Adrenal gland (tissue), 12 donors: ENCODE data around the gene MYCBP. TPM values are rescaled to one million over a fixed set of nuclear protein-coding genes. Genes with fewer than 3 reads are reported as not detected.

Source experiments
- DNase-seq, 7 donors: peaks; one replicate each; pipeline ENCODE4 v3.0.0-alpha.2; 2019 to 2020
- H3K27ac ChIP-seq, 5 donors: fragments of 200-600 bp; sonication (generic) in 4 of 5; 1 replicate in 3 of 5; 2 replicates in 2 of 5; pipeline versions ENCODE4 v1.5.1 to v1.8.0; 2016 to 2020; ENCODE audit warnings: mild to moderate bottlenecking in 1 of 5
- H3K27me3 ChIP-seq: fragments of 200-600 bp; 2 replicates; pipeline ENCODE4 v1.8.0; 2021
- H3K36me3 ChIP-seq, 2 donors: fragments of 200-600 bp; replicated peaks in 1 of 2; 1 replicate in 1 of 2; 2 replicates in 1 of 2; pipeline versions ENCODE4 v1.5.1 to v1.8.0; 2018 to 2022
- H3K4me1 ChIP-seq, 2 donors: fragments of 200-600 bp; replicated peaks in 1 of 2; 1 replicate in 1 of 2; 2 replicates in 1 of 2; pipeline versions ENCODE4 v1.5.1 to v1.8.0; 2018 to 2021
- H3K4me3 ChIP-seq, 4 donors: fragments of 200-600 bp; sonication (generic) in 3 of 4; one replicate each; pipeline ENCODE4 v1.5.1; 2016 to 2018
- H3K9me3 ChIP-seq, 3 donors: fragments of 200-600 bp; sonication (generic) in 1 of 3; replicated peaks in 1 of 3; 1 replicate in 2 of 3; 2 replicates in 1 of 3; pipeline versions ENCODE4 v1.5.1 to v1.8.0; 2016 to 2021
- POLR2A ChIP-seq, 2 donors: fragments of 450-650 bp; IDR thresholded peaks; one replicate each; pipeline ENCODE4 v1.6.1; 2017; ENCODE audit warnings: antibody characterized with exemption in 2 of 2, mild to moderate bottlenecking in 2 of 2, moderate library complexity in 1 of 2
- WGBS, 4 donors: extraction: QIAGEN DNeasy Blood & Tissue Kit in 2 of 4; methylation state at CpG; one replicate each; pipeline versions ENCODE4 v1.1.5 to v1.1.7; 2013 to 2017; 5-methylcytosine and 5-hydroxymethylcytosine counted together
- intact Hi-C, 2 donors: fragments of 100-400 bp; cut with DNase I; formaldehyde crosslinking; loops; one replicate each; pipeline versions ENCODE4 v1.14.1 to v1.15.0; 2022 to 2023
- polyA plus RNA-seq, 3 donors: library from polyadenylated mRNA; stranded (reverse); fragments of 200-250 nt in 2 of 3; fragments of 350-450 nt in 1 of 3; fragmentation: Illumina TruSeq in 1 of 3; extraction: RNeasy Lipid Tissue Mini Kit (QIAGEN cat#74804) in 1 of 3; gene quantifications; one replicate each; pipeline ENCODE4 v1.2.3, GENCODE V29; 2013 to 2014
- total RNA-seq, 9 donors: library from RNA; depleted of rRNA in 4 of 9; stranded (reverse); fragments of >200 nt in 4 of 9; fragments of 120-200 nt in 1 of 9; fragmentation: NEBNext Ultra II Directional in 1 of 9; extraction: Animal tissue kit (Norgen Biotek cat#: 25700) in 1 of 9; gene quantifications; one replicate each; pipeline versions ENCODE4 v1.1.0 to v1.2.4, GENCODE V29; 2013 to 2023
- TF ChIP-seq, protein P1 (sequence below), 6 experiments: fragments of 450-650 bp in 4 of 6; fragments of 200-600 bp in 2 of 6; sonication (generic) in 1 of 6; IDR thresholded peaks; 1 replicate in 5 of 6; 2 replicates in 1 of 6; pipeline versions ENCODE4 v1.5.1 to v1.8.0; 2016 to 2021; ENCODE audit warnings: antibody characterized with exemption in 6 of 6, mild to moderate bottlenecking in 2 of 6, moderate library complexity in 1 of 6
- donor health status: healthy with polysubstance abuse.
- donor health status: Bipolar disorder and iron deficiency.
- donor health status: DM: yes; HTN: yes; CAD: no.
- donor health status: DM: no; HTN: no; CAD: no.
- donor health status: DM: no; HTN: no; CAD: no.
- donor health status: DM: yes; HTN: yes; CAD: no.

The MYCBP gene
- total and polyA plus RNA-seq, 12 donors = 5.5 to 97.3 (median 18.4) TPM

DNA sequence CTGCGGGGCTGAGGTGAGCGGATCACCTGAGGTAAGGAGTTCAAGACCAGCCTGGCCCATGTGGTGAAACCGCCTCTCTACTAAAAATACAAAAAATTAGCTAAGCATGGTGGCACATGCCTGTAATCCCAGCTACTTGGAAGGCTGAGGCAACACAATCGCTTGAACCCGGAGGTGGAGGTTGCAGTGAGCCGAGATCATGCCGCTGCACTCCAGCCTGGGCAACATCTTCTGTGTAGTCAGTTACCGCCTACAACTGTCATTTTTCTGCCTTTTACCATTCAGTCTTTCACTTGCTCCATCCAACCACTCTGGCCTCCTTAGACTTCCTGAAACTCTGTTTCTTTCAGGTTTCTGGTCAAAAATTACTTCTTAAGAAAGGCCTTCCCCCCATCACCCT lies 2.2 kb downstream of the MYCBP start:
- Histone ChIP-seq H3K4me1 (peaks cover 11 to 18% of the 10 kb centered on the region in 2 donors), H3K36me3 (no peaks in the 10 kb centered on the region), H3K27ac (no peak overlapping the region), H3K4me3 (no peak overlapping the region), H3K9me3 (no peaks in the 10 kb centered on the region), H3K27me3 (no peaks in the 10 kb centered on the region)
- WGBS, 4 donors = 89 to 96% (median 94%) methylated on average over 8 of the region's 8 CpGs
- intact Hi-C loops = loop anchor here in 1 of 2 donors (5.0 to 10.0 kb wide), 2 partner anchors 121 to 214 kb away; partner anchors contain the start of gene AKIRIN1
- DNase-seq = no peak
- TF ChIP-seq, protein P1, sequence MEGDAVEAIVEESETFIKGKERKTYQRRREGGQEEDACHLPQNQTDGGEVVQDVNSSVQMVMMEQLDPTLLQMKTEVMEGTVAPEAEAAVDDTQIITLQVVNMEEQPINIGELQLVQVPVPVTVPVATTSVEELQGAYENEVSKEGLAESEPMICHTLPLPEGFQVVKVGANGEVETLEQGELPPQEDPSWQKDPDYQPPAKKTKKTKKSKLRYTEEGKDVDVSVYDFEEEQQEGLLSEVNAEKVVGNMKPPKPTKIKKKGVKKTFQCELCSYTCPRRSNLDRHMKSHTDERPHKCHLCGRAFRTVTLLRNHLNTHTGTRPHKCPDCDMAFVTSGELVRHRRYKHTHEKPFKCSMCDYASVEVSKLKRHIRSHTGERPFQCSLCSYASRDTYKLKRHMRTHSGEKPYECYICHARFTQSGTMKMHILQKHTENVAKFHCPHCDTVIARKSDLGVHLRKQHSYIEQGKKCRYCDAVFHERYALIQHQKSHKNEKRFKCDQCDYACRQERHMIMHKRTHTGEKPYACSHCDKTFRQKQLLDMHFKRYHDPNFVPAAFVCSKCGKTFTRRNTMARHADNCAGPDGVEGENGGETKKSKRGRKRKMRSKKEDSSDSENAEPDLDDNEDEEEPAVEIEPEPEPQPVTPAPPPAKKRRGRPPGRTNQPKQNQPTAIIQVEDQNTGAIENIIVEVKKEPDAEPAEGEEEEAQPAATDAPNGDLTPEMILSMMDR (IDR thresholded peaks at IDR 0.05) = no peak
- TF ChIP-seq POLR2A (IDR thresholded peaks at IDR 0.05) = no peak

DNA sequence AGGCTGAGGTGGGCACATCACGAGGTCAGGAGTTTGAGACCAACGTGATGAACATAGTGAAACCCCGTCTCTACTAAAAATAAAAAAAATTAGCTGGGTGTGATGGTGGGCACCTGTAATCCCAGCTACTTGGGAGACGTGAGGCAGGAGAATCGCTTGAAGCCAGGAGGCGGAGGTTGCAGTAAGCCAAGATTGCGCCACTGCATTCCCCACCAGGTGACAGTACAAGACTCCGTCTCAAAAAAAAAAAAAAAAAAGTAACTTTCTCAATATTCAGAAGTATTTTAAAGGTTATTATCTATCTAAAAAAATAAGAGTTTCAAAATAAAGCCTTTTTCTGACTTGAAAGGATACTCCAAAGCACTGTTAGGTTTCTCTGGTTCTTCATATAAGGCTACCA lies 5.9 kb downstream of the MYCBP start:
- no peak for DNase-seq
- WGBS, 4 donors = 92 to 97% (median 94%) methylated on average over 8 of the region's 8 CpGs
- Histone ChIP-seq H3K27ac (no peak overlapping the region), H3K4me3 (no peak overlapping the region), H3K27me3 (no peaks in the 10 kb centered on the region), H3K36me3 (no peaks in the 10 kb centered on the region), H3K4me1 (peaks cover 4 to 13% of the 10 kb centered on the region in 2 donors), H3K9me3 (no peaks in the 10 kb centered on the region)
- no peak for TF ChIP-seq POLR2A (IDR thresholded peaks at IDR 0.05)
- TF ChIP-seq, protein P1 (IDR thresholded peaks at IDR 0.05) = no peak
- intact Hi-C loops = no loop called here

DNA sequence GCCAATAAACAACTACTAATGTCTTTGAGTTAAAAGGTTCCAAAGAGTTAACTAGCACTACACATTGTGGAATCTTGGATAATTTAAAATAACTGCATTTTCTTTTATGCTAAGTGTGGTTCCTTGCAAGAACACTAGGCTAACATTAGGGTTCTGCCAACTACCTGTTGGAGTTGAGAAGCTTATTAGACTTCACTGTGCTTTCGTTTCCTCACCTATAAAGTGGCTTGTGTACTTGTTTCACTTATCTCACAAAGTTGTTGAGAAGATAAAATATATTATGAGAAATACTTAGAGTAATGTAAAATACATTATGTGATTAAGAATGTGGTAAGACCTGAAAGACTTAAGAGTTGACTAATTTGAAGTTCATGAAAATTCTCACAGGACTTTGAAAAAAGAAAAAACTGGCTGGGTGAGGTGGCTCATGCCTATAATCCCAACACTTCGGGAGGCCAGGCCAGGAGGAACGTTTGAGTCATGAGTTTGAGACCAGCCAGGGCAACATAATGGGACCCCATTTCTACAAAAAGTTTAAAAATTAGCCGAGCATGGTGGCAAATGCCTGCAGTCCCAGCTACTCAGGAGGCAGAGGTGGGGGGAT lies 7.9 kb downstream of the MYCBP start:
- peaks cover 0 to 20% of the 10 kb centered on the region in 2 donors for H3K4me1 ChIP-seq
- intact Hi-C loops = no loop called here
- no peak for DNase-seq
- WGBS, 4 donors = 88 to 96% (median 89%) methylated on average over 4 of the region's 4 CpGs
- H3K36me3 ChIP-seq = no peaks in the 10 kb centered on the region
- no peak overlapping the region for H3K4me3 ChIP-seq
- TF ChIP-seq POLR2A (IDR thresholded peaks at IDR 0.05) = no peak
- TF ChIP-seq, protein P1 (IDR thresholded peaks at IDR 0.05) = no peak
- no peak overlapping the region for H3K27ac ChIP-seq
- no peaks in the 10 kb centered on the region for H3K9me3 ChIP-seq
- no peaks in the 10 kb centered on the region for H3K27me3 ChIP-seq

DNA sequence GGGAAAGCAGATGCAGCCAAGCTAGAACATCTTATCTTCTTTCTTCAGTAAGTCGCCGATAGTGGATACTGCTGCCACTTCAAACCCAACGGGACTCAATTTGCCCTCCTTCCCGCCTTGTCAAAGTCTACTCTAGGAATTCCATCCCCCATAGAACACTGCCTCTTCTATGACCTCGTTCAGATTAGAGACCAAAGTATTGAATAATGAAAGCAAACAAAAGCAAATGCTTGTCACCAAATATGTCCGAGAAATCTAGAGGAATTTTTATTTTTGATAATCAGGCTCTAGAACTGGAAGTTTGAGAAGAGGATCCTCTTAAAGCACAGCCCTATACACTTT lies 12.7 kb downstream of the MYCBP start:
- 3 to 7% (median 4%) methylated on average over 6 of the region's 6 CpGs for WGBS, 4 donors
- peak in 1 of 7 donors; percentile 11 for DNase-seq
- TF ChIP-seq, protein P1 (IDR thresholded peaks at IDR 0.05) = no peak
- no peak for TF ChIP-seq POLR2A (IDR thresholded peaks at IDR 0.05)
- H3K9me3 ChIP-seq = no peaks in the 10 kb centered on the region
- H3K36me3 ChIP-seq = peaks cover 0 to 11% of the 10 kb centered on the region in 2 donors
- H3K4me3 ChIP-seq = peak overlapping the region; percentile 48 to 92 (median 85)
- H3K4me1 ChIP-seq = peaks cover 0 to 39% of the 10 kb centered on the region in 2 donors
- intact Hi-C loops = no loop called here
- H3K27me3 ChIP-seq = no peaks in the 10 kb centered on the region
- H3K27ac ChIP-seq = peak overlapping the region in 4 of 5 donors; percentile 49 to 94 (median 92)
